SJSA1 (cell line): ENCODE data around the gene FNIP1. TPM values are rescaled to one million over a fixed set of nuclear protein-coding genes. Genes with fewer than 3 reads are reported as not detected.
"Not testable (repeated sequence)": the region's sequence is repeated elsewhere in the genome, so short reads cannot be mapped to it uniquely, and the experiment has no call there.

Source experiments
- DNase-seq, 2 experiments: peaks; one replicate each; pipeline ENCODE4 v3.0.0-alpha.2; 2015 to 2020; ENCODE audit warnings: low spot score in 2 of 2, low read depth in 1 of 2
- H3K27ac ChIP-seq: fragments of 250-450 bp; sonication (Bioruptor Pico); 2 replicates; pipeline ENCODE4 v1.5.1; 2020; ENCODE audit warnings: mild to moderate bottlenecking, moderate library complexity
- H3K27me3 ChIP-seq: fragments of 250-450 bp; sonication (Bioruptor Pico); replicated peaks from 2 replicates; pipeline ENCODE4 v1.5.1; 2020; ENCODE audit warnings: mild to moderate bottlenecking, moderate library complexity
- H3K36me3 ChIP-seq: fragments of 250-450 bp; sonication (Bioruptor Pico); 2 replicates; pipeline ENCODE4 v1.5.1; 2020; ENCODE audit warnings: mild to moderate bottlenecking
- H3K4me1 ChIP-seq: fragments of 250-450 bp; sonication (Bioruptor Pico); replicated peaks from 2 replicates; pipeline ENCODE4 v1.6.1; 2021; ENCODE audit warnings: mild to moderate bottlenecking
- H3K4me3 ChIP-seq: fragments of 250-450 bp; sonication (Bioruptor Pico); 2 replicates; pipeline ENCODE4 v1.5.1; 2020; ENCODE audit warnings: mild to moderate bottlenecking
- H3K9me3 ChIP-seq: fragments of 250-450 bp; sonication (Bioruptor Pico); replicated peaks from 2 replicates; pipeline ENCODE4 v1.5.1; 2020; ENCODE audit warnings: mild to moderate bottlenecking
- total RNA-seq: library from RNA; depleted of rRNA; stranded (reverse); fragments of >200 nt; shearing (Covaris generic); gene quantifications from 2 replicates; pipeline ENCODE4 v1.2.3, GENCODE V29; 2014

The FNIP1 gene
- total RNA-seq, 1 experiment from 2014 or later: 44.5 TPM

DNA sequence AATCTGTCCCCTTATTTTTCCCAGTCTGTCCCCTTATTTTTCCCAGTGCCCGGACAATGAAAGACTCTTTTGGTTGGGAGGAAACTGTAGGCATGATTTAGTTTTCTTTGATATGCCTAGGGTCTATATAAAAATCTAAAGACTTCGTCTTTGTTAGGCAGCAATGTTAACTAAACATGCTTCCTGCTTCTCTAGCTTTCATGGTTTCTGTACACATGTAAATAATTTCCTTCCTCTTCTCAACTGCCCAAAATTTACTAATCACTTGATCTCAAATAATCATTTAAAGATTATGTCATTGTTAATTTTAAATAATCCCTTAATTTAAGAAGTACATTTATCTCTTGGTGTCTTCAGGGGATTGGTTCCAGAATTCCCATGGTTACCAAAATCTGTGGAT is 114.0 kb downstream of the FNIP1 start:
- H3K27me3 ChIP-seq: no peaks in the 10 kb centered on the region
- H3K36me3 ChIP-seq: peaks cover 34% of the 10 kb centered on the region
- H3K9me3 ChIP-seq: no peaks in the 10 kb centered on the region
- H3K27ac ChIP-seq: no peak overlapping the region
- no peaks in the 10 kb centered on the region for H3K4me1 ChIP-seq
- DNase-seq: no peak
- H3K4me3 ChIP-seq: no peak overlapping the region

DNA sequence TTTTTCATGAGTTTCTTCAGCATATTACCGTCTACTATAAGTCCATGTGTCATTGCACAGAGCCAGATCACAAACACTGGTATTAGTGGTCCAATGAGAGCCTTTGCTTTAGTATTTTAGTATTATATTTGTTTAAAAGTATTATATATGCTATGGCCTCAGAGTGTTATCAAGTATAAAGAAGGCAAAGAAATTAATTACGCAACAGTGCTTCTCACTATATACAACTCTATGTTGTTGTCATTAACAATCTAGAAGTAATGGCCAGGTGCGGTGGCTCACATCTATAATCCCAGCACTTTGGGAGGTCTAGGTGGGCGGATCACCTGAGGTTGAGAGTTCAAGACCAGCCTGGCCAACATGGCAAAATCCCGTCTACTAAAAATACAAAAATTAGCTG is 114.6 kb downstream of the FNIP1 start:
- Histone ChIP-seq H3K4me3 (no peak overlapping the region), H3K4me1 (no peaks in the 10 kb centered on the region), H3K9me3 (no peaks in the 10 kb centered on the region), H3K36me3 (peaks cover 34% of the 10 kb centered on the region), H3K27ac (no peak overlapping the region), H3K27me3 (no peaks in the 10 kb centered on the region)
- no peak for DNase-seq

DNA sequence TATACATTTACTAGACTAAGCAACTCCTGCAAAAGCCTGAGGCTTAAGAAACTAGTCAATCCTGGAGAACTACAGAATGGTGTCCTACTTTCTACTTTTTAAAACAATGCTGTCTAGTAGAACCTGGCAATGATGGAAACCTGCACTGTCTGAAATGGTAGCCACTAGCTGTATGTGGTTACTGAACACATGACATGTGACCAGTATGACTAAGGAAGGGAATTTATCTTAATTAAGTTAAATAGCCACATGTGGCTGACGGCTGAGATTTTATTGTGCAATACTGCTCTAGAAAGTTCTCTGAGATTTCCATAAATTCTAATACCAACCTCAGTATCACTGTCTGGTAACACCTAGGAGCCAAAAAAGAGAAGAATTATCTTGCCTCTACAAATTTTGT is 116.9 kb downstream of the FNIP1 start:
- Histone ChIP-seq H3K27me3 (no peaks in the 10 kb centered on the region), H3K36me3 (peaks cover 56% of the 10 kb centered on the region), H3K4me3 (no peak overlapping the region), H3K9me3 (no peaks in the 10 kb centered on the region), H3K27ac (no peak overlapping the region), H3K4me1 (no peaks in the 10 kb centered on the region)
- DNase-seq: no peak

GRCh38 chr5:131678273-131678672 is 118.5 kb downstream of the FNIP1 start:
- H3K4me1 ChIP-seq, H3K27me3 ChIP-seq, DNase-seq, H3K27ac ChIP-seq, H3K9me3 ChIP-seq, H3K4me3 ChIP-seq: not testable (repeated sequence)
- H3K36me3 ChIP-seq: peaks cover 71% of the 10 kb centered on the region

DNA sequence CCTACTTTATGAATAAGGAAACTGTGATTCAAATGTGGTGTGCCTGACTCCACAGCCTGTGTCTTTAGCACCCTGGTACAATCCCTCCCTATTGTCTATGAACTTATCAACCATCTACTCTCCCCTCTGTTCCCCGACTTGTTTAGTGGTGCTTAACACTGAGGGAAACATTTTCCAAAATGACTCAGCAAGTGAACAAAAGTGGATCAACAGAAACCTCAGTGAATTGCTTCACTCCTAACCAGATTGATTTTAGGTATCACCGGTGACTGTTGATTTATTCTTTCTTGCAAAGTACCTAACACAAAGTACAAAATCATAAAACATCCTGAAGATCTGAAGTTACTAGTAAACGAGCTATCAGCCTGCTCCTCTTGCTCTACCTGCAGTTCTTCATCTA is 119.7 kb downstream of the FNIP1 start:
- Histone ChIP-seq H3K27ac (no peak overlapping the region), H3K4me3 (no peak overlapping the region), H3K27me3 (no peaks in the 10 kb centered on the region), H3K36me3 (peaks cover 80% of the 10 kb centered on the region), H3K9me3 (no peaks in the 10 kb centered on the region), H3K4me1 (no peaks in the 10 kb centered on the region; the same call in 1 of the 2 replicates)
- DNase-seq: no peak

DNA sequence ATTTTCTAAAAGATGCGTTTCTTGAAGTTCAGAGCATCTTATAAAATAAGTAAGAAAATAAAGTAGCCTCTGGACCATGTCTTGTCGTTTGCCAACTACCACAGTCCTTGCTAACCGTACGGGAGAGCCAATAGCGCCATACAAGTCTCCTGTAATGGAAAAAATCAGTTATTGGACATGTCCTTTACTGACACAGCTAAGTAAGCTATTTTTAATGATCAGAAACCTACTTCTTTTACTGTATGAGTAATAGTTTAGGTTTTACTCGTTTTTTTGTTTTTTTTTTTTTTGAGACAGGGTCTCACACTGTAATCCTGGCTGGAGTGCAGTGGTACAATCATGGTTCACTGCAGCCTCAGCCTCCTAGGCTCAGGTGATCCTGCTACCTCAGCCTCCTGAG is 124.0 kb downstream of the FNIP1 start:
- Histone ChIP-seq H3K36me3 (peaks cover 87% of the 10 kb centered on the region), H3K4me3 (no peak overlapping the region), H3K4me1 (no peaks in the 10 kb centered on the region; the same call in 1 of the 2 replicates), H3K27ac (no peak overlapping the region), H3K9me3 (no peaks in the 10 kb centered on the region), H3K27me3 (no peaks in the 10 kb centered on the region)
- no peak for DNase-seq

DNA sequence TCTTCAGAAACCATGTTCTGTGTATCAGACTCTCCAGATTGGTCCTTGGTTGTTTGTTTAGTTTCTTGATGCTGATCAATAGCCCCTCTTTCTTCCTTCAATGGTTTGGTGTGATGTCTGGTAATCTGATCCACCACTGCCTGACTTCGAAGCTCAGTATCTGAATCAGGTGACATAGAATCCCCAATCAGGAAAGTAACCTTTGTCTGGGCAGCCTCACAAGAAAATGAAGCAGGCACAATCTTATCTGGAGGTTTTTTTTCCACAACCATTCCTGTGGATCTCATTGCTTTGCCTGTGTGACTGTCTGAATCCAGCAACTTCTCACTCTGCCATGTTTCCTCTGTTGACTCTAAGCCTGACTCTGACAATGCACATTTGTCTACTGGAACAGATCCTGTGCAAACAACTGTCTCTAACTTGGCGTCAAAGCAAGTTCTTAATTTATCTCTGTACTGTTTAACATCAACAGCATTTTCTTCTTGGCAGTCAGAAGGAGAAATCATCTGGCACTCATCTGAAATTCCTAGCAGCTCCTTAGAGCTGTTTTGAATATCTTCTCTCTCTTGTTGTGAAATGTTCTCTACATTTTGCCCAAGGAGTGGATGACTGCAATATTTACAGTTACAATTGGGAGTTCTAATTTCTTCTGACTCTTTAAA is 124.7 kb downstream of the FNIP1 start:
- H3K9me3 ChIP-seq: no peaks in the 10 kb centered on the region
- no peak for DNase-seq
- H3K36me3 ChIP-seq: peaks cover 84% of the 10 kb centered on the region
- H3K27me3 ChIP-seq: no peaks in the 10 kb centered on the region
- no peak overlapping the region for H3K4me3 ChIP-seq
- no peaks in the 10 kb centered on the region; the same call in 1 of the 2 replicates for H3K4me1 ChIP-seq
- H3K27ac ChIP-seq: no peak overlapping the region

DNA sequence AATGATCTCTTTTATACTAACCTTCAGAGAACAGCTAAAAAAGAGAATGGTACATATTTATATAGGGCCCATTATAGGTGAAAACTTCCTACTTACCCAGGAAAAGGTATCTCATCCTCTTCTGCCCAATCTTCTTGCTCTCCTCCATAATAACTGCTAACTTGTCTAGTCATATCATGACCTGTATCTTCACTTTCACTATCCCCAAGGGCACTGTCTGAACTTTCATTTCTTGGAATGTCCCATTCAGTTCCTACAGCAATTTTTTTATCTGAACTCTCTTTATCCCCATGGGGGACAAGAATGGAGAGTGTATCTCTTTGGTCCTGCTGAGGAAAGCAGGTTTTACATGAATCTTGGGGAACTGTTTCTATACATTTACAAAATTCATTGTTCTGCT is 125.4 kb downstream of the FNIP1 start:
- no peaks in the 10 kb centered on the region for H3K9me3 ChIP-seq
- no peaks in the 10 kb centered on the region for H3K27me3 ChIP-seq
- H3K4me1 ChIP-seq: no peaks in the 10 kb centered on the region; the same call in 1 of the 2 replicates
- H3K36me3 ChIP-seq: peaks cover 82% of the 10 kb centered on the region
- no peak overlapping the region for H3K27ac ChIP-seq
- no peak overlapping the region for H3K4me3 ChIP-seq
- DNase-seq: no peak

DNA sequence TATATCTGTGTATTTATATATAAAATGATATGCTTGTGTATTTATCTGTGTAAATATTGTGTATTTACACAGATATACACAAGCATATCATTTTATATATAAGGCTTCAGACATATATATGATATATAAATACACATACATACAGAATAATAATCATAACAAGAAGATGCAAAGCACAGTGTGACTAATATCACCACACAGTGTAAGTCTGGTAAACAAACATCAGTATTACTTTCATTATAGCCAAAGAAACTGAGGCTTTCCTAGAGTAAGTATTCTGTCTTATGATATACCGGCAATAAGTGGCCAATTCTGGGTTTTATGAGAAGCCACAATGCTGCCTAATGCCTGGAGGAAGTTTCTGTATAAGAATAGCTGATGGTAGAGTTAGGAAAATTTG is 131.9 kb downstream of the FNIP1 start:
- H3K9me3 ChIP-seq: peaks cover 8% of the 10 kb centered on the region; the same call in 1 of the 2 replicates
- peaks cover 64% of the 10 kb centered on the region for H3K36me3 ChIP-seq
- H3K4me3 ChIP-seq: no peak overlapping the region
- no peak for DNase-seq
- H3K4me1 ChIP-seq: no peaks in the 10 kb centered on the region
- no peaks in the 10 kb centered on the region for H3K27me3 ChIP-seq
- H3K27ac ChIP-seq: no peak overlapping the region

DNA sequence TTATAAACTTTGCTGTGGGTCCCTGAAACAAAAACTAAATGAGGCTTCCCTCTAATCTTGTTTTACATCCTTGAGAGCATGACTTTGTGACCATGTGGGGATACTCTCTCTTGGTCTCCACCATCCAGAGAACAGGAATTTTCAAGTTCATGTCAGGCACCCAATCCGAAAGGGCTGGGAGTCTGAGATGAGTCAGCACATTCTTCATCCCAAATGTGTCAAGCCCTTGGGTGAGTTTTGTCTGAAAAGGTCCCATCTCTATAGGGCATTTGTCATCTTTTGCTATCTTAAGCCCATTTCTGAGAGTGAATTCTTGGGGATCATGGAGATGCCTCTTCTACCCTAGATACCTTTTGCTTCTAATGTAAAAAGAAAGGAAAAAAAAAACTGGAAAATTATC is 134.9 kb downstream of the FNIP1 start:
- H3K4me3 ChIP-seq: no peak overlapping the region
- no peaks in the 10 kb centered on the region for H3K4me1 ChIP-seq
- H3K27ac ChIP-seq: no peak overlapping the region
- peaks cover 11% of the 10 kb centered on the region; the same call in 1 of the 2 replicates for H3K9me3 ChIP-seq
- H3K27me3 ChIP-seq: no peaks in the 10 kb centered on the region
- no peak for DNase-seq
- peaks cover 53% of the 10 kb centered on the region for H3K36me3 ChIP-seq

DNA sequence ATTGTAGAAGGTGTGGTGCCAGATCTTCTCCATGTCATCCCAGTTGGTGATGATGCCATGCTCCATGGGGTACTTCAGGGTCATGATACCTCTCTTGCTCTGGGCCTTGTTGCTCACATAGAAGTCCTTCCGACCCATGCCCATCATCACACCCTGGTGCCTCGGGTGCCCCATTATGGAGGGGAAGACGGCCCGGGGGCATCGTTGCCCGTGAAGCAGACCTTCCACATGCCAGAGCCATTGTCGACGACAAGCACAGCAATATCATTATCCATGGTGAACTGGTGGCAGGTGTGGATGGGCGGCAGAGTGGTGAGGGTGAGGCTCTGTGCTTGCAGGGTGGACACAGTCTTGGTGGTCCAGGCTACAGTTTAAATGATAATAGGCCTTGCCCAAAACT is 137.0 kb downstream of the FNIP1 start:
- Histone ChIP-seq H3K36me3 (peaks cover 54% of the 10 kb centered on the region), H3K27ac (no peak overlapping the region), H3K4me3 (no peak overlapping the region), H3K4me1 (no peaks in the 10 kb centered on the region), H3K27me3 (no peaks in the 10 kb centered on the region), H3K9me3 (peaks cover 11% of the 10 kb centered on the region; the same call in 1 of the 2 replicates)
- no peak for DNase-seq

DNA sequence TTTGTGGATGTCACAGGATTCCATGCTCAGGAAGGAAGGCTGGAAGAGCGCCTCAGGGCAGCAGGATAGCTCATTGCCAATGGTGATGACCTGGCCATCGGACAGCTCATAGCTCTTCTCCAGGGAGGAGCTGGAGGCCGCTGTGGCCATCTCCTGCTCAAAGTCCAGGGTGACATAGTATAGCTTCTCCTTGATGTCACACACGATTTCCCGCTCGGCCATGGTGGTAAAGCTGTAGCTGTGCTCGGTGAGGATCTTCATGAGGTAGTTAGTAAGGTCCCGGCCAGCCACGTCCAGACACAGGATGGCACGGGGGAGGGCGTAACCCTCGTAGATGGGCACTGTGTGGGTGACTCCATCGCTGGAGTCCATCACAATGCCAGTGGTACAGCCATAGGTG is 137.5 kb downstream of the FNIP1 start:
- no peak for DNase-seq
- Histone ChIP-seq H3K27me3 (no peaks in the 10 kb centered on the region), H3K36me3 (peaks cover 59% of the 10 kb centered on the region)

DNA sequence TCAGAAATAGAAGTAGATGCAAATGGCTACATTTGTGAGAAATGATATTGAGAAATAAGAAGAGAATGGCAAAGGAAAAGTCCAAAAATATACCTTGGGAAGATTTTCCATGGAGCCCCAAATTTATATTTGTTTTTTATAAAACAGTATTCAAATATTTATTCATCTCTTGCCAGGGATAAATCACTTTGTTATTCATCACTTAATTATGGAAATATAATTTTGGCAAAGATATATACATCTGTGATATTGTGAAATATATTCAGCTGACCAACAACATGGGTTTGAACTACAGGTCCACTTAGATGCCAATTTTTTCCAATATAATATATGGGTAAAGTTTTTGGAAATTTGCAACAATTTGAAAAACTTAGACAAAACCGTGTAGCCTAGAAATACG is 142.0 kb downstream of the FNIP1 start:
- no peaks in the 10 kb centered on the region for H3K27me3 ChIP-seq
- no peak overlapping the region for H3K4me3 ChIP-seq
- H3K36me3 ChIP-seq: peaks cover 59% of the 10 kb centered on the region
- H3K27ac ChIP-seq: no peak overlapping the region
- H3K4me1 ChIP-seq: no peaks in the 10 kb centered on the region
- H3K9me3 ChIP-seq: 0 out of 2 replicates have a peak, but pooled peaks cover 1% of the 10 kb centered on the region
- DNase-seq: no peak

More for the DNA sequence above, 137.5 kb downstream of the FNIP1 start:
- no peak overlapping the region for H3K4me3 ChIP-seq
- peaks cover 11% of the 10 kb centered on the region; the same call in 1 of the 2 replicates for H3K9me3 ChIP-seq
- no peak overlapping the region for H3K27ac ChIP-seq
- H3K4me1 ChIP-seq: no peaks in the 10 kb centered on the region

DNA sequence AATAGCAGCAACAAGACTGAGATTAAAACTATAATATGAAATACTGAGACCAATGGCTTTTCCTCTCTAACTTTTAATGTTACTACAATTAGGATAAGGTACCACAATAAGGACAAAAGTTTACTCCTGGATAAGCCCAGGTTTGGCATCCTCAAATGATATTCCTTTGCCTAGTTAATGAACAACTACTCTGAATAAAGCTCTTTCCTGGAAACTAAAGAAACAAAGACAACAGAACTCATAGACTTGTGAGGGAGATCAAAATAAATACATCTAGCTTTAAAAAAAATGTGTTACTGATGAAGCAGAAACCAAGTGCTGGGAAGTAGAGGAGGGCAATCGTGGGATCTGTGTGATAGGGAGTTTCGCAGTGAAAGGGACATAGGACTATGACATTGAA is 142.5 kb downstream of the FNIP1 start:
- no peaks in the 10 kb centered on the region for H3K9me3 ChIP-seq
- DNase-seq: no peak
- H3K36me3 ChIP-seq: peaks cover 58% of the 10 kb centered on the region
- no peak overlapping the region for H3K27ac ChIP-seq
- H3K4me1 ChIP-seq: no peaks in the 10 kb centered on the region
- no peaks in the 10 kb centered on the region for H3K27me3 ChIP-seq
- H3K4me3 ChIP-seq: no peak overlapping the region

DNA sequence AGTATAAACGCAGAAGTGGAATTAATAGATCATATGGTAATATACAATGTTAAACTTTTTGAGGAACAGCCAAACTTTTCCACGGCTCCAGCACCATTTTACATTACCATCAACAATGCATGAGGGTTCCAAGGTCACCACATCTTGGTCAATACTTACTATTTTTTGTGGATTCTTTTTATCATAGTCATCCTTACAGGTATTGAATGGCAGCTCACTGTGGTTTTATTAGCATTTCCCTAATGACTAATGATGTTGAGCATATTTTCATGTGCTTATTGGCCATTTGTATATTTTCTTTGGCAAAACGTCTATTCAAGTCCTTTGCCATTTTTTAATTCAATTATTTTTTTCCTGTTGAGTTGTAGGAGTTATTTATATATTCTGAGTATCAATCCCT is 147.7 kb downstream of the FNIP1 start:
- Histone ChIP-seq H3K36me3 (peaks cover 77% of the 10 kb centered on the region), H3K4me3 (no peak overlapping the region), H3K27ac (no peak overlapping the region), H3K9me3 (no peaks in the 10 kb centered on the region), H3K27me3 (no peaks in the 10 kb centered on the region), H3K4me1 (peaks cover 7% of the 10 kb centered on the region)
- no peak for DNase-seq
